K562 (cell line): ENCODE measurements around the gene SLC24A3. TPM values are rescaled to one million over a fixed set of nuclear protein-coding genes. Genes with fewer than 3 reads are reported as not detected.

Experiments used
- ATAC-seq: fragments of 200-7000 bp; cut with Tn5 transposase; 3 replicates; pipeline ENCODE4 v1.9.1; 2020; ENCODE audit warnings: moderate library complexity
- BruUV-seq: library from RNA; stranded (reverse); fragments of 400-500 nt; replicated peaks from 2 replicates; lab custom pipeline; 2021; lab: Mats Ljungman, UMichigan
- CTCF ChIA-PET: fragments of 300-600 bp; formaldehyde crosslinking; extraction: SDS; loops from one replicate; lab custom pipeline; 2021; ENCODE audit warnings: low intra/inter-chr PET ratio; lab: Yijun Ruan, JAX
- POLR2A ChIA-PET: fragments of 300-600, 350-650 bp; sonication (Branson Sonifier 250); formaldehyde crosslinking; extraction: SDS; loops from one replicate; lab custom pipeline; 2021; ENCODE audit warnings: antibody characterized with exemption, inconsistent platforms; lab: Yijun Ruan, JAX
- DNase-seq, 4 experiments: peaks; one replicate each; pipeline versions ENCODE4 v3.0.0 to v3.0.0-alpha.2; 2011 to 2018; ENCODE audit warnings: low spot score in 3 of 4, mixed read lengths in 3 of 4; ENCODE audit errors: extremely low read depth in 1 of 4
- FAIRE-seq: peaks from 2 replicates; lab custom pipeline; 2011; peaks lifted over from hg19 to GRCh38; lab: Jason Lieb, UNC
- H2AFZ ChIP-seq: 2 replicates; pipeline ENCODE4 v1.6.0; 2011; ENCODE audit warnings: low read depth, low read length, control low read depth, inconsistent platforms
- H3K27ac ChIP-seq: fragments of 200-600 bp; 3 replicates; pipeline ENCODE4 v1.8.0; 2011; ENCODE audit warnings: low read depth, mild to moderate bottlenecking, control low read depth, inconsistent platforms, low read length, moderate library complexity, mixed read lengths; ENCODE audit errors: extremely low read depth
- H3K27me3 ChIP-seq, 2 experiments: fragments of 300-600 bp in 1 of 2; 2 replicates in 1 of 2; 3 replicates in 1 of 2; pipeline versions ENCODE4 v1.6.0 to v1.8.0; 2011; ENCODE audit warnings: inconsistent platforms in 2 of 2, low read length in 2 of 2, mild to moderate bottlenecking in 1 of 2, mixed read lengths in 1 of 2, moderate library complexity in 1 of 2; ENCODE audit not compliant: control insufficient read depth in 2 of 2, insufficient read depth in 2 of 2
- H3K36me3 ChIP-seq: fragments of 300-600 bp; 3 replicates; pipeline ENCODE4 v1.8.0; 2011; ENCODE audit warnings: mild to moderate bottlenecking, low read length, inconsistent platforms; ENCODE audit not compliant: control insufficient read depth, insufficient read depth
- H3K4me1 ChIP-seq, 2 experiments: fragments of 200-600 bp in 1 of 2; replicated peaks in 1 of 2; 2 replicates in 1 of 2; 3 replicates in 1 of 2; pipeline versions ENCODE4 v1.5.1 to v1.8.0; 2011; ENCODE audit warnings: inconsistent platforms in 2 of 2, low read length in 2 of 2, mild to moderate bottlenecking in 1 of 2, mixed read lengths in 1 of 2, moderate library complexity in 1 of 2; ENCODE audit not compliant: control insufficient read depth in 2 of 2, insufficient read depth in 2 of 2
- H3K4me2 ChIP-seq: 2 replicates; pipeline ENCODE4 v1.6.1; 2011; ENCODE audit warnings: low read length, control low read depth, inconsistent platforms, mixed read lengths; ENCODE audit not compliant: insufficient read depth
- H3K4me3 ChIP-seq: fragments of 200-600 bp; sonication (generic), shearing (Covaris generic); 2 replicates; pipeline ENCODE4 v1.5.1; 2016; ENCODE audit warnings: control low read depth, inconsistent platforms
- H3K79me2 ChIP-seq: fragments of 200-600 bp; 3 replicates; pipeline ENCODE4 v1.8.0; 2011; ENCODE audit warnings: low read length, inconsistent platforms; ENCODE audit not compliant: control insufficient read depth, insufficient read depth
- H3K9ac ChIP-seq, 2 experiments: 2 replicates each; pipeline versions ENCODE4 v1.6.0 to v1.6.1; 2011; ENCODE audit warnings: low read depth in 2 of 2, low read length in 2 of 2, control low read depth in 1 of 2, inconsistent platforms in 1 of 2, mild to moderate bottlenecking in 1 of 2, mixed read lengths in 1 of 2; ENCODE audit not compliant: insufficient read depth in 1 of 2
- H3K9me1 ChIP-seq: one replicate; pipeline ENCODE4 v1.6.0; 2011; ENCODE audit warnings: inconsistent platforms, mild to moderate bottlenecking, low read length, moderate library complexity; ENCODE audit not compliant: control insufficient read depth, insufficient read depth
- H3K9me3 ChIP-seq: replicated peaks from 2 replicates; pipeline ENCODE4 v1.5.1; 2011; ENCODE audit warnings: low read depth, low read length, inconsistent platforms; ENCODE audit not compliant: control insufficient read depth, insufficient read depth
- H4K20me1 ChIP-seq: replicated peaks from 2 replicates; pipeline ENCODE4 v1.6.1; 2011; ENCODE audit warnings: low read length, inconsistent platforms, mixed read lengths; ENCODE audit not compliant: control insufficient read depth, insufficient read depth
- CBX8 ChIP-seq: fragments of 200-600 bp; sonication (generic); IDR thresholded peaks from 2 replicates; pipeline ENCODE4 v1.6.1; 2012; ENCODE audit warnings: borderline replicate concordance, mixed run types, low read depth, mild to moderate bottlenecking, moderate library complexity, mixed read lengths, low read length, control low read depth, inconsistent platforms; ENCODE audit not compliant: poor library complexity, severe bottlenecking; ENCODE audit errors: extremely low read depth
- CEBPG ChIP-seq, 3 experiments: fragments of 200-800 bp in 1 of 3; sonication (Bioruptor generic) in 1 of 3; sonication (generic) in 1 of 3; formaldehyde crosslinking in 1 of 3; IDR thresholded peaks in 2 of 3; conservative IDR thresholded peaks in 1 of 3; 2 replicates each; pipeline versions ENCODE4 v1.6.1 to v1.8.0; 2016 to 2022; ENCODE audit warnings: missing compliant biosample characterization in 2 of 3, missing genetic modification characterization in 2 of 3, mild to moderate bottlenecking in 1 of 3, missing genetic modification reagents in 1 of 3
- DPF2 ChIP-seq: fragments of 450-650 bp; IDR thresholded peaks from 2 replicates; pipeline ENCODE4 v1.6.1; 2016
- KDM1A ChIP-seq, 2 experiments: fragments of 450-650 bp; IDR thresholded peaks; 2 replicates each; pipeline ENCODE4 v1.6.1; 2016; ENCODE audit warnings: mild to moderate bottlenecking in 2 of 2
- NR2C2 ChIP-seq, 2 experiments: fragments of 200-800 bp in 1 of 2; sonication (Bioruptor generic) in 1 of 2; sonication (generic) in 1 of 2; formaldehyde crosslinking in 1 of 2; IDR thresholded peaks; 2 replicates each; pipeline versions ENCODE4 v1.6.1 to v1.8.0; 2016 to 2022; ENCODE audit warnings: mild to moderate bottlenecking in 1 of 2, missing compliant biosample characterization in 1 of 2, missing genetic modification characterization in 1 of 2, missing genetic modification reagents in 1 of 2
- STAT5B ChIP-seq: fragments of 250-450 bp; sonication (Bioruptor Pico); IDR thresholded peaks from 2 replicates; pipeline ENCODE4 v1.8.0; 2021; ENCODE audit warnings: mild to moderate bottlenecking, inconsistent platforms
- WGBS: fragments of 100-300 bp; shearing (Covaris generic); methylation state at CpG from one replicate; pipeline ENCODE4 v1.1.6; 2016; ENCODE audit warnings: low coverage, mixed read lengths; ENCODE audit not compliant: insufficient coverage; ENCODE audit errors: missing lambda C conversion rate; 5-methylcytosine and 5-hydroxymethylcytosine counted together
- in situ Hi-C: fragments of 300-500 bp; cut with MboI; formaldehyde crosslinking; loops from 4 replicates; pipeline ENCODE4 v1.15.0; 2018; ENCODE audit warnings: inconsistent platforms, mixed read lengths
- intact Hi-C: fragments of 100-400 bp; cut with micrococcal nuclease; formaldehyde crosslinking; loops from 2 replicates; pipeline ENCODE4 v1.14.2; 2022
- polyA plus RNA-seq, 8 experiments: library from polyadenylated mRNA; depleted of rRNA in 4 of 8; stranded (reverse) in 5 of 8; unstranded in 3 of 8; fragments of >200 nt; fragmentation: Nextera tagmentation in 2 of 8; fragmentation: Illumina TruSeq in 1 of 8; extraction: Ambion mirVana in 2 of 8; extraction: Trizol in 1 of 8; gene quantifications; 2 replicates each; pipeline versions ENCODE4 v1.2.1 to v1.2.3, GENCODE V29; 2011 to 2014; ENCODE audit warnings: inconsistent platforms in 1 of 8, missing spikeins in 1 of 8
- total RNA-seq, 7 experiments: library from RNA; depleted of rRNA in 6 of 7; stranded (reverse); fragments of >200 nt in 6 of 7; fragmentation: Illumina TruSeq in 2 of 7; extraction: Trizol in 2 of 7; gene quantifications; 2 replicates each; pipeline versions ENCODE4 v1.2.1 to v1.2.3, GENCODE V29; 2011 to 2021; ENCODE audit warnings: low replicate concordance in 1 of 7
- TF ChIP-seq, protein P1 (sequence below), 2 experiments: fragments of 450-650 bp; IDR thresholded peaks; 2 replicates each; pipeline ENCODE4 v1.6.1; 2016; ENCODE audit warnings: mild to moderate bottlenecking in 2 of 2, borderline replicate concordance in 1 of 2, low read depth in 1 of 2, moderate library complexity in 1 of 2
- TF ChIP-seq, protein P2 (sequence below): sonication (generic); formaldehyde crosslinking; IDR thresholded peaks from 2 replicates; pipeline ENCODE4 v1.8.0; 2022; ENCODE audit warnings: mild to moderate bottlenecking, missing genetic modification reagents

Gene SLC24A3
- total and polyA plus RNA-seq, 9 of the 15 experiments (the other 6 are each of a cell fraction or from before 2014, with no cell fraction given): not detected

DNA sequence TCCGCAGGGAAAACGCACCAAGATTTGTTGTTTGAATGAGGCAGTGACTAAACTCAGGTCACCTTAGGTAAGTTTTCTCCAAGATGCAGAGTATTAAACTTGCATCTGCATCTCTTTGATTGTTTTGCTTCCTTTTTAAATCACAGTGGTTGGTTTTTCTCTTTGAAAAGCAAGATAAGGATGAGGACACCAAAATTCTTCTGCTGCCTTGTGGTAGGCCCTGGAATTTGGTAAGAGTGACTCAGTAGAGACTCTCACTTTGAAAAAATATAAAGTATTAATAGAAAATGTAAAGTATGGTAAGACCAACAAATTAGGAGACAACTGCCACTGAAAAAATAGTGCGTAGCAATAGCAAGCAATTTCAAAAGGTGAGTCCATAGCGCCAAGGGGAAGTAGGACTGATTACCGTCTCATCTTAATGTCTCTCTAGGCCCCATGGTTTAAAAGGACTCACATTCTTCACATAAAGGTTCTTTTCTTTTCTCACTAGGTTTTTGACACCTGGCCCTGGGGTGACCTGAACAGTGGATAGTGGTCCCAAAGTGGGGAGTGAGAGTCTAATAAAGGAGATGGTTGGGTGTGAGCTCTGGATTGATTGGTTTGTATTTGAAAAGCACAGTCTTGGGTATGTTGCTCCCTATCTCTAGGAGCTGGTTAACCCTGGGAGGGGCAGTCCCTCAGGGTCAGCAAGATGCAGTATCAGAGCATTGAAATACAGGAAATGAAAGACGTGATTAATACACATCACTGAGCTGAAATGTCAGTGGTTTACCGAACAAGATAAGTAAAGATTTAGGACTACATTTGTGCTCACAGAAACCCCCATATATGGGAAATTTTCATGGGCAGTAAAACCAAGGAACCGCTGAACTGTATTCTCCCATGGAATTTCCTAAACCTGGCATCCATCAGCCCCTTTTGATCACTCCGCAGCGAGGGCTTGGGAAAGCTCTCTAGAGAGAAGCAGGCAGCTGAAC lies 221.2 kb downstream of the SLC24A3 start:
- DNase-seq: no peak
- Histone ChIP-seq H3K4me1 (no peaks in the 10 kb centered on the region), H3K79me2 (no peaks in the 10 kb centered on the region), H4K20me1 (no peaks in the 10 kb centered on the region), H3K27me3 (no peaks in the 10 kb centered on the region; a peak in 1 of 5 replicates), H2AFZ (no peak overlapping the region), H3K4me2 (no peak overlapping the region), H3K9me1 (no peaks in the 10 kb centered on the region), H3K4me3 (no peak overlapping the region), H3K9ac (no peak overlapping the region), H3K9me3 (no peaks in the 10 kb centered on the region), H3K36me3 (no peaks in the 10 kb centered on the region), H3K27ac (no peak overlapping the region)
- intact Hi-C loops (no loop called here), in situ Hi-C loops (no loop called here)
- WGBS: 0% methylated on average over 8 of the region's 10 CpGs
- no TSS peak for BruUV-seq
- POLR2A ChIA-PET: interaction anchor here (0.5 to 0.7 kb wide), 2 partner anchors 48 to 57 kb away, joined by 3 read pairs; no protein-coding TSS in a partner anchor
- ATAC-seq: no peak
- FAIRE-seq: no peak
- CTCF ChIA-PET: no interaction called here
- TF ChIP-seq, protein P1, sequence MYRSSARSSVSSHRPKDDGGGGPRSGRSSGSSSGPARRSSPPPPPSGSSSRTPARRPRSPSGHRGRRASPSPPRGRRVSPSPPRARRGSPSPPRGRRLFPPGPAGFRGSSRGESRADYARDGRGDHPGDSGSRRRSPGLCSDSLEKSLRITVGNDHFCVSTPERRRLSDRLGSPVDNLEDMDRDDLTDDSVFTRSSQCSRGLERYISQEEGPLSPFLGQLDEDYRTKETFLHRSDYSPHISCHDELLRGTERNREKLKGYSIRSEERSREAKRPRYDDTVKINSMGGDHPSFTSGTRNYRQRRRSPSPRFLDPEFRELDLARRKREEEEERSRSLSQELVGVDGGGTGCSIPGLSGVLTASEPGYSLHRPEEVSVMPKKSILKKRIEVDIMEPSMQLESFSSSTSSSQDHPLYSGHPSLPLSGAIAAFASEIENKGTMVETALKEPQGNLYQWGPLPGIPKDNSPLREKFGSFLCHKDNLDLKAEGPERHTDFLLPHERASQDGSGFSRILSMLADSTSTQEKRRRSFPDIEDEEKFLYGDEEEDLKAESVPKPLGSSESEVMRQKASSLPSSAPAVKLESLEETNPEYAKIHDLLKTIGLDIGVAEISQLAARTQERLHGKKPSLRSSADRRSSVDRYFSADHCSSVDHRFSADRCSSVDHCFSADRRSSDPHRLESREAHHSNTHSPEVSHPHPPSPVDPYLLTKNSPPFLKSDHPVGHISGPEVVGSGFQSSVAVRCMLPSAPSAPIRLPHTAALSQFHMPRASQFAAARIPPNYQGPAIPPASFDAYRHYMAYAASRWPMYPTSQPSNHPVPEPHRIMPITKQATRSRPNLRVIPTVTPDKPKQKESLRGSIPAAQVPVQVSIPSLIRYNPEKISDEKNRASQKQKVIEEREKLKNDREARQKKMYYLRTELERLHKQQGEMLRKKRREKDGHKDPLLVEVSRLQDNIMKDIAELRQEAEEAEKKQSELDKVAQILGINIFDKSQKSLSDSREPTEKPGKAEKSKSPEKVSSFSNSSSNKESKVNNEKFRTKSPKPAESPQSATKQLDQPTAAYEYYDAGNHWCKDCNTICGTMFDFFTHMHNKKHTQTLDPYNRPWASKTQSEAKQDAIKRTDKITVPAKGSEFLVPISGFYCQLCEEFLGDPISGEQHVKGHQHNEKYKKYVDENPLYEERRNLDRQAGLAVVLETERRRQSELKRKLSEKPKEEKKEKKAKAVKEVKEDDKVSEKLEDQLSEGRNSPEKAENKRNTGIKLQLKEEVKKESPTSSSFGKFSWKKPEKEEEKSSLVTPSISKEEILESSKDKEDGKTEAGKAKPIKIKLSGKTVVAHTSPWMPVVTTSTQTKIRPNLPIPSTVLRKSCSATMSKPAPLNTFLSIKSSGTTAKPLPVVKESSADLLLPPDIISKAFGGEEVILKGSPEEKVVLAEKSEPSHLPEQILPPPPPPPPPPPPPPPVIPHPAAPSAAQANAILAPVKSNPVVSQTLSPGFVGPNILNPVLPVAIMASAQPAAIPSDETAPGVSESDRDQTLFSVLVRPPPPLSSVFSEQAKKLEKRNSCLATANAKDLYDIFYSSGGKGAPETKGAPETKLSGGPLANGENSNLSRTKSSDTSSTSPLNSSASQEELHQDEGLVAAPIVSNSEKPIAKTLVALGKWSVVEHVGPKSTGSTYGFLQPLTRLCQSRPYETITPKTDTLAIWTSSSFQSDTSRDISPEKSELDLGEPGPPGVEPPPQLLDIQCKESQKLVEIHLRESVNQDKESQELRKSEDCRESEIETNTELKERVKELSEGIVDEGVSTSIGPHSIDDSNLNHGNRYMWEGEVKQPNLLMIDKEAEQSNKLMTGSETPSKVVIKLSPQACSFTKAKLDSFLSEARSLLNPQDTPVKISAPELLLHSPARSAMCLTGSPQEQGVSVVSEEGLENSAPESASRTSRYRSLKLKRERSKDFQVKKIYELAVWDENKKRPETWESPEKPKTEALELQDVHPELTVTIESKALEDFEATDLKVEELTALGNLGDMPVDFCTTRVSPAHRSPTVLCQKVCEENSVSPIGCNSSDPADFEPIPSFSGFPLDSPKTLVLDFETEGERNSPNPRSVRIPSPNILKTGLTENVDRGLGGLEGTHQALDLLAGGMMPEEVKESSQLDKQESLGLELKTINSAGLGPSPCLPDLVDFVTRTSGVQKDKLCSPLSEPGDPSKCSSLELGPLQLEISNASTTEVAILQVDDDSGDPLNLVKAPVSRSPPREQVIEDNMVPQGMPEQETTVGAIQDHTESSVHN (IDR thresholded peaks at IDR 0.05; ENCODE audit: borderline replicate concordance in 1 of 2, low read depth in 1 of 2): no peak
- TF ChIP-seq KDM1A (IDR thresholded peaks at IDR 0.05): no peak
- TF ChIP-seq, protein P2, sequence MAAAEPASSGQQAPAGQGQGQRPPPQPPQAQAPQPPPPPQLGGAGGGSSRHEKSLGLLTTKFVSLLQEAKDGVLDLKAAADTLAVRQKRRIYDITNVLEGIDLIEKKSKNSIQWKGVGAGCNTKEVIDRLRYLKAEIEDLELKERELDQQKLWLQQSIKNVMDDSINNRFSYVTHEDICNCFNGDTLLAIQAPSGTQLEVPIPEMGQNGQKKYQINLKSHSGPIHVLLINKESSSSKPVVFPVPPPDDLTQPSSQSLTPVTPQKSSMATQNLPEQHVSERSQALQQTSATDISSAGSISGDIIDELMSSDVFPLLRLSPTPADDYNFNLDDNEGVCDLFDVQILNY: no peak
- no peak for TF ChIP-seq CBX8
- TF ChIP-seq DPF2: no peak
- TF ChIP-seq CEBPG (CRISPR knock-in tag; IDR thresholded peaks at IDR 0.05): no peak
- TF ChIP-seq CEBPG (tag; conservative IDR thresholded peaks at IDR 0.05 in 1 of 2, IDR thresholded peaks at IDR 0.05 in 1 of 2): no peak
- no peak for TF ChIP-seq STAT5B
- no peak for TF ChIP-seq NR2C2 (CRISPR knock-in tag; IDR thresholded peaks at IDR 0.05)
- TF ChIP-seq NR2C2 (tag; IDR thresholded peaks at IDR 0.05): no peak
